ENCODE measurements around the gene DMAC2L. TPM values are rescaled to one million over a fixed set of nuclear protein-coding genes. Genes with fewer than 3 reads are reported as not detected.

The DMAC2L gene
- polyA plus RNA-seq, 1 donor from 2014 or later = 25.3 TPM

DNA sequence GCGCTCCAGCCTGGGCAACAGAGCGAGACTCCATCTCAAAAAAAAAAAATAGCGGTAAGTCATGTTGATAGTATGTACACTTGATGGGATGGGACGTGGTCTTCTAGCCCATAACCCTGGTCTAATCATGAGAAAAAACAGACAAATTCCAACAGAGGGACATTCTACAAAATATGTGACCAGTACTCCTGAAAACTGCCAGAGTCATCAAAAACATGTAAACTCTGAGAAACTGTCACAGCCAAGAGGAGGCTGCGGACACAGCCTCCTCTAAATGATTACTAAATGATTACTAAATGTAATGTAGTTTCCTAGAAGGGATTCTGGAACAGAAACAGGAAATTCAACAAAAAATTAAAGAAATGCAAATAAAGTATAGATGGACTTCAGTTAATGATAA, 63.6 kb downstream of the DMAC2L start:
- peaks cover 4% of the 10 kb centered on the region for H3K36me3 Mint-ChIP-seq
- H3K27me3 Mint-ChIP-seq = no peaks in the 10 kb centered on the region
- no peak overlapping the region for H3K27ac Mint-ChIP-seq
- no peaks in the 10 kb centered on the region for H3K4me1 Mint-ChIP-seq
- no peak overlapping the region for H3K4me3 Mint-ChIP-seq
- H3K9me3 Mint-ChIP-seq = peaks cover 0 to under 1% (median 0%) of the 10 kb centered on the region in 3 donors

Other genes starting within 250 kb of the DMAC2L start
- gene VCPKMT, start 195.8 kb upstream of the DMAC2L start, polyA plus RNA-seq = 14.0 TPM
- 6.2 TPM for gene SOS2, start 80.7 kb upstream of the DMAC2L start, polyA plus RNA-seq
- 2.0 TPM for gene L2HGDH, start 95 bp upstream of the DMAC2L start, polyA plus RNA-seq
- gene CDKL1, start 84.6 kb downstream of the DMAC2L start, polyA plus RNA-seq = 7.1 TPM
- gene MAP4K5, start 220.2 kb downstream of the DMAC2L start, polyA plus RNA-seq = 35.4 TPM
- 4.1 TPM for gene ATL1, start 247.8 kb downstream of the DMAC2L start, polyA plus RNA-seq

Measured in IgD-negative memory B cell (primary cell).